Body of pancreas (tissue), 4 donors: Measurements from ENCODE around the gene MKI67. TPM values are rescaled to one million over a fixed set of nuclear protein-coding genes. Genes with fewer than 3 reads are reported as not detected.

Source experiments
- ATAC-seq: fragments of 150-250 bp; one replicate; pipeline ENCODE4 v1.9.1; 2016
- DNase-seq, 4 donors: peaks; one replicate each; pipeline ENCODE4 v3.0.0-alpha.2; 2019
- H3K27ac ChIP-seq, 4 donors: fragments of 200-600 bp; sonication (generic); 1 replicate in 3 of 4; 2 replicates in 1 of 4; pipeline versions ENCODE4 v1.5.1 to v1.6.1; 2016 to 2019; ENCODE audit warnings: mild to moderate bottlenecking in 1 of 4, mixed read lengths in 1 of 4, moderate library complexity in 1 of 4
- H3K27me3 ChIP-seq, 2 donors: fragments of 200-600 bp; sonication (generic); one replicate each; pipeline ENCODE4 v1.6.0; 2016; ENCODE audit warnings: mild to moderate bottlenecking in 1 of 2
- H3K36me3 ChIP-seq, 2 donors: fragments of 200-600 bp; sonication (generic); replicated peaks in 1 of 2; 2 replicates each; pipeline ENCODE4 v1.5.1; 2016; ENCODE audit warnings: low read depth in 2 of 2; ENCODE audit not compliant: insufficient read depth in 1 of 2
- H3K4me1 ChIP-seq: fragments of 200-600 bp; sonication (generic); one replicate; pipeline ENCODE4 v1.6.0; 2016
- H3K4me3 ChIP-seq, 2 donors: fragments of 200-600 bp; sonication (generic); 1 replicate in 1 of 2; 2 replicates in 1 of 2; pipeline ENCODE4 v1.5.1; 2016 to 2019
- H3K9me3 ChIP-seq, 3 donors: fragments of 200-600 bp; sonication (generic); 1 replicate in 2 of 3; 2 replicates in 1 of 3; pipeline ENCODE4 v1.5.1; 2016
- CTCF ChIP-seq, 7 experiments: fragments of 450-650 bp in 4 of 7; fragments of 200-600 bp in 3 of 7; sonication (generic) in 3 of 7; IDR thresholded peaks; one replicate each; pipeline ENCODE4 v1.5.1; 2016 to 2019; ENCODE audit warnings: antibody characterized with exemption in 7 of 7
- POLR2A ChIP-seq, 3 donors: fragments of 450-650 bp; IDR thresholded peaks; one replicate each; pipeline ENCODE4 v1.6.1; 2016; ENCODE audit warnings: antibody characterized with exemption in 3 of 3, mild to moderate bottlenecking in 2 of 3
- WGBS, 2 donors: methylation state at CpG; one replicate each; pipeline ENCODE4 v1.1.5; 2017; 5-methylcytosine and 5-hydroxymethylcytosine counted together
- intact Hi-C: fragments of 100-400 bp; cut with DNase I; formaldehyde crosslinking; loops from one replicate; pipeline ENCODE4 v1.15.1; 2023
- total RNA-seq, 2 donors: library from RNA; depleted of rRNA; stranded (reverse); fragments of >200 nt; gene quantifications; one replicate each; pipeline ENCODE4 v1.1.0, GENCODE V29; 2016

Gene MKI67
- total RNA-seq, 2 donors from 2014 or later, result under 0.01 to 0.33 TPM

- TF ChIP-seq CTCF (IDR thresholded peaks at IDR 0.05), result no peak
- no peak for TF ChIP-seq POLR2A (IDR thresholded peaks at IDR 0.05)
- Histone ChIP-seq H3K4me1 (no peaks in the 10 kb centered on the region), H3K9me3 (no peaks in the 10 kb centered on the region), H3K36me3 (no peaks in the 10 kb centered on the region), H3K27ac (no peak overlapping the region), H3K27me3 (no peaks in the 10 kb centered on the region), H3K4me3 (no peak overlapping the region)
- 38 to 42% methylated on average over 6 of the region's 6 CpGs for WGBS, 2 donors
- ATAC-seq (no peak), DNase-seq (no peak)
- intact Hi-C loops, result no loop called here
These were observed 54.2 kb downstream of the MKI67 start for GRCh38 chr10:128072046-128072445.

GRCh38 chr10:128071417-128071782, 54.8 kb downstream of the MKI67 start:
- 47 to 59% methylated on average over 9 of the region's 9 CpGs for WGBS, 2 donors
- Histone ChIP-seq H3K27ac (no peak overlapping the region), H3K27me3 (no peaks in the 10 kb centered on the region), H3K4me1 (no peaks in the 10 kb centered on the region), H3K4me3 (no peak overlapping the region), H3K9me3 (no peaks in the 10 kb centered on the region), H3K36me3 (no peaks in the 10 kb centered on the region)
- ATAC-seq, result no peak
- DNase-seq, result no peak
- TF ChIP-seq CTCF (IDR thresholded peaks at IDR 0.05) (no peak), POLR2A (IDR thresholded peaks at IDR 0.05) (no peak)
- intact Hi-C loops, result no loop called here

DNA sequence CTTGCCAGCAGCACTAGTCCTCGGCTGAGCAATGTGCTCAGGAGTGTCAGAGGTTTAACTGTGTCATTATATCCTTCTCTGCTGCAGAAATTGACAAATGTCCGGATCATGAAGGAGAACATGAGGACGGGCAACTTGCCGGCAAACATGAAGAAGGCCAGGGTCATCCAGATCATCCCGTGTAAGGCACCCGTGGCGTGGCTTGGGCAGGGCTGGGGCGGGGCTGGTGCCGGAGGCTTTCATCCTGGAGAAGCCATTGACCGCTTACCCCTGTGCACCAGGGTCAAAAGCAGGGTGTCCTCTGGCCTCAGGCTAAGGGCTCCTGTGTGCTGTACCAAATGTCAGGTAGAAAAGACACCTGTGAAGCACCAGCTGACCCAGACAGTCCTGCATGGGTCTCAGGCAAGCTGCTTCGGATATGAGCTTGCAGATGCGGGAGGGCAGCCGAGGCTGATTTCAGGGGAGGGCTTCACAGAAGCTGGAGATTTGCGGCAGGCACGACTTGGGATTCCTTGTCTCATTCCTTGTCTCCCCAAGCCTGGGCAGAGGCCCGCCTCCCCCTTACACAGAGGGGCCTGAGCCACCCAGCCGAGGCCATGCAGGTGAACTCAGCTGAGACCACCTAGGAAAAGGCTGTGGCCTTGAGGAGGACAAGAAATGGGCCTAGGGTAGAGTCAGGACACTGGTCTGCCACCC, 55.4 kb downstream of the MKI67 start:
- intact Hi-C loops, result no loop called here

GRCh38 chr10:128070161-128070560, 56.1 kb downstream of the MKI67 start:
- ATAC-seq (peak; percentile 14), DNase-seq (no peak)
- TF ChIP-seq CTCF (IDR thresholded peaks at IDR 0.05) (no peak), POLR2A (IDR thresholded peaks at IDR 0.05) (no peak)
- H3K36me3 ChIP-seq, result no peaks in the 10 kb centered on the region
- intact Hi-C loops, result no loop called here
- no peak overlapping the region for H3K4me3 ChIP-seq
- H3K4me1 ChIP-seq, result no peaks in the 10 kb centered on the region
- H3K9me3 ChIP-seq, result no peaks in the 10 kb centered on the region
- H3K27me3 ChIP-seq, result no peaks in the 10 kb centered on the region
- WGBS, 2 donors, result 57 to 62% methylated on average over 10 of the region's 10 CpGs
- H3K27ac ChIP-seq, result no peak overlapping the region

More for the DNA sequence above, 55.4 kb downstream of the MKI67 start:
- no peak overlapping the region for H3K27ac ChIP-seq
- ATAC-seq (no peak), DNase-seq (no peak)
- no peaks in the 10 kb centered on the region for H3K9me3 ChIP-seq
- no peak overlapping the region for H3K4me3 ChIP-seq
- no peaks in the 10 kb centered on the region for H3K36me3 ChIP-seq
- TF ChIP-seq POLR2A (IDR thresholded peaks at IDR 0.05) (no peak), CTCF (IDR thresholded peaks at IDR 0.05) (no peak)
- H3K27me3 ChIP-seq, result no peaks in the 10 kb centered on the region
- H3K4me1 ChIP-seq, result no peaks in the 10 kb centered on the region
- WGBS, 2 donors, result 58 to 63% methylated on average over 11 to 17 of the region's 17 CpGs
